Subcutaneous adipose tissue (tissue), 4 donors: Measurements from ENCODE around the gene JAZF1. TPM values are rescaled to one million over a fixed set of nuclear protein-coding genes. Genes with fewer than 3 reads are reported as not detected.

Experiments used
- CTCF ChIP-seq: fragments of 450-650 bp; IDR thresholded peaks from one replicate; pipeline ENCODE4 v1.5.1; 2016; ENCODE audit warnings: low read depth, mild to moderate bottlenecking, control low read depth, antibody characterized with exemption, moderate library complexity
- total RNA-seq, 4 donors: library from RNA; depleted of rRNA; stranded (reverse); fragments of >200 nt; gene quantifications; one replicate each; pipeline ENCODE4 v1.1.0, GENCODE V29; 2016

The JAZF1 gene
- total RNA-seq, 4 donors from 2014 or later, result 12.6 to 35.9 (median 23.2) TPM

- TF ChIP-seq CTCF, result no peak
Measured at GRCh38 chr7:28096713-28097112, 83.9 kb downstream of the JAZF1 start.

- no peak for TF ChIP-seq CTCF
Measured at GRCh38 chr7:28095231-28095630, 85.4 kb downstream of the JAZF1 start.

GRCh38 chr7:28093623-28094232 lies 86.9 kb downstream of the JAZF1 start:
- no peak for TF ChIP-seq CTCF

- TF ChIP-seq CTCF, result no peak
Measured at GRCh38 chr7:28091190-28091589, 89.4 kb downstream of the JAZF1 start.

GRCh38 chr7:28088901-28089714 lies 91.5 kb downstream of the JAZF1 start:
- TF ChIP-seq CTCF, result no peak

- no peak for TF ChIP-seq CTCF
Measured at GRCh38 chr7:28088032-28088431, 92.6 kb downstream of the JAZF1 start.

GRCh38 chr7:28086198-28086597 lies 94.4 kb downstream of the JAZF1 start:
- no peak for TF ChIP-seq CTCF
